Measurements from ENCODE around the gene ELF1. TPM values are rescaled to one million over a fixed set of nuclear protein-coding genes. Genes with fewer than 3 reads are reported as not detected.

Gene ELF1
- total and polyA plus RNA-seq, 2 of the 8 experiments (the other 6 are each of a cell fraction or from before 2014, with no cell fraction given), result 5.6 to 18.2 TPM

DNA sequence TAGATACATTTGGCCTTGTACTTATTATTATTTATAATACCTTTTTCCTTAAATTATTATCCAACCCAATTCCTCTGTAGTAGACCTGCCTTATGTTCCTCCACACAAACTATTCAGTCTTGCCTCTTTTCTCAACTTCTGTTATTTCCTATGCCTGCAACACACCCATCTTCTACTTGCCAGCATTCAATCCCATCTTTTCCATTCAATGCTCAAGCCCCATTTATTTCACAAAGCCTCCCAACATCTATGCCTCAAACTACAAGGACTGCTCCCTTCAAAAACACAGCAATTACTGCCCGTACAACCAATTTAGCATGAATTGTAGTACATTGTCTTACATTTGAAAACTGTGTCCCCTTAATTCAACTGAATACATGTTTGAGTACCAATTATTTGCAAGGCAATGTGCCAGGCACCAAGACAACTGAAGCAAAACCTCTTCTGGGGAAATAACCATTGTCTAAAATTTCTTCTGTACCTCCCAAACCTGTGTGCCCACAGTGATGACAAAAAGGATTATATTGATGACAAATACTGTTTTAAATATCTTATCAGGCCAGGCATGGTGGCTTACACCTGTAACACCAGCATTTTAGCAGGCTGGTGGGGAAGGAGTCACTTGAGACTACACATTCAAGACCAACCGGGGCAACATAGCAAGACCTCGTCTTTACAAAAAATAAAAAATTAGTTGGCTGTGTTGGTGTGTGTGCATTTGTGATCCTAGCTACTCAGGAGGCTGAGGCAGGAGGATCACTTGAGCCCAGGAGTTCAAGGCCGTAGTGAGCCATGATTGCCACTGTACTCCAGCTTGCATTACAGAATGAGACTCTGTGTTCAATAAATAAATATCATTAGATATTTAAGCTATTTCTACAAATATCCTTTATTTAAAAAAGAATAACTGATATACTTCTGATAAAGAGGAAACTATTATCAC is 35.1 kb downstream of the ELF1 start (continued):
- no peak for TF ChIP-seq CHD7 (IDR thresholded peaks at IDR 0.05; ENCODE audit: insufficient replicate concordance, low read length)
- TF ChIP-seq EP300 (IDR thresholded peaks at IDR 0.05; ENCODE audit: borderline replicate concordance in 1 of 2, low read depth in 2 of 2, low read length in 2 of 2), result no peak
- no peak for TF ChIP-seq CHD1 (IDR thresholded peaks at IDR 0.05; ENCODE audit: low read depth, low read length)
- no peak for TF ChIP-seq EGR1 (IDR thresholded peaks at IDR 0.05; ENCODE audit: borderline replicate concordance, low read depth, low read length)
- TF ChIP-seq SIX5 (IDR thresholded peaks at IDR 0.05; ENCODE audit: low read depth, low read length), result no peak
